MM.1S (cell line): ENCODE measurements around the gene VCX.
"Not testable (repeated sequence)": the region's sequence is repeated elsewhere in the genome, so short reads cannot be mapped to it uniquely, and the experiment has no call there.

ENCODE experiments used
- DNase-seq: peaks from one replicate; pipeline ENCODE4 v3.0.0-alpha.2; 2015
- H2AFZ ChIP-seq: fragments of 300-600 bp; sonication (generic); 2 replicates; pipeline ENCODE4 v1.6.0; 2016; ENCODE audit warnings: antibody characterized with exemption, low read length
- H3F3A ChIP-seq: fragments of 300-600 bp; sonication (generic); 2 replicates; pipeline ENCODE4 v1.6.1; 2016; ENCODE audit warnings: mild to moderate bottlenecking, antibody characterized with exemption, low read length, moderate library complexity, mixed read lengths; ENCODE audit not compliant: insufficient read depth
- H3K27ac ChIP-seq: fragments of 300-600 bp; sonication (generic); 2 replicates; pipeline ENCODE4 v1.5.1; 2016; ENCODE audit warnings: mild to moderate bottlenecking, low read length
- H3K27me3 ChIP-seq: fragments of 300-600 bp; sonication (generic); replicated peaks from 2 replicates; pipeline ENCODE4 v1.6.0; 2016; ENCODE audit warnings: low read length; ENCODE audit not compliant: insufficient read depth
- H3K36me3 ChIP-seq: fragments of 300-600 bp; sonication (generic); replicated peaks from 2 replicates; pipeline ENCODE4 v1.6.1; 2016; ENCODE audit warnings: mild to moderate bottlenecking, low read length, mixed read lengths; ENCODE audit not compliant: insufficient read depth
- H3K4me1 ChIP-seq: fragments of 300-600 bp; sonication (generic); 2 replicates; pipeline ENCODE4 v1.6.1; 2016; ENCODE audit warnings: low read length, mixed read lengths
- H3K4me2 ChIP-seq: fragments of 300-600 bp; sonication (generic); 2 replicates; pipeline ENCODE4 v1.6.0; 2016; ENCODE audit warnings: low read depth, low read length
- H3K4me3 ChIP-seq: fragments of 300-600 bp; sonication (generic); 2 replicates; pipeline ENCODE4 v1.5.1; 2016; ENCODE audit warnings: low read length, mixed read lengths
- H3K79me2 ChIP-seq: fragments of 300-600 bp; sonication (generic); 2 replicates; pipeline ENCODE4 v1.6.1; 2016; ENCODE audit warnings: mixed run types, low read length, mixed read lengths
- H3K9ac ChIP-seq: fragments of 300-600 bp; sonication (generic); 2 replicates; pipeline ENCODE4 v1.6.1; 2016; ENCODE audit warnings: low read length, mixed read lengths
- H3K9me2 ChIP-seq: fragments of 300-600 bp; sonication (generic); replicated peaks from 2 replicates; pipeline ENCODE4 v1.6.1; 2016; ENCODE audit warnings: mild to moderate bottlenecking, low read length, mixed read lengths; ENCODE audit not compliant: insufficient read depth
- H3K9me3 ChIP-seq: fragments of 300-600 bp; sonication (generic); replicated peaks from 2 replicates; pipeline ENCODE4 v1.6.1; 2016; ENCODE audit warnings: mild to moderate bottlenecking, low read length, mixed read lengths; ENCODE audit not compliant: insufficient read depth
- H4K20me1 ChIP-seq: fragments of 300-600 bp; sonication (generic); 2 replicates; pipeline ENCODE4 v1.6.1; 2016; ENCODE audit warnings: mild to moderate bottlenecking, low read length, moderate library complexity, mixed read lengths; ENCODE audit not compliant: insufficient read depth
- CTCF ChIP-seq: fragments of 300-600 bp; sonication (generic); IDR thresholded peaks from 2 replicates; pipeline ENCODE4 v1.5.1; 2016; ENCODE audit warnings: antibody characterized with exemption, low read length, mixed read lengths
- EZH2 ChIP-seq: fragments of 300-600 bp; sonication (generic); optimal IDR thresholded peaks from 2 replicates; pipeline ENCODE3; 2017; ENCODE audit warnings: low read depth, mild to moderate bottlenecking, antibody characterized with exemption, low read length, mixed read lengths
- EZH2phosphoT487 ChIP-seq: fragments of 300-600 bp; sonication (generic); IDR thresholded peaks from 2 replicates; pipeline ENCODE4 v1.6.1; 2018; ENCODE audit warnings: antibody characterized with exemption, low read length

The VCX gene

GRCh38 chrX:7842871-7843270, at the start of gene VCX:
Gene VCX, plus strand, starts transcription at chrX:7843171. Its CDS starts 33 bp downstream, at chrX:7843204.
- not testable (repeated sequence) for DNase-seq, H3K36me3 ChIP-seq

GRCh38 chrX:7798327-7798726, 44.6 kb upstream of the VCX start:
- DNase-seq: no peak
- Histone ChIP-seq H3K9ac (no peak overlapping the region), H3K79me2 (no peaks in the 10 kb centered on the region), H3K4me1 (no peaks in the 10 kb centered on the region), H3K9me3 (no peaks in the 10 kb centered on the region), H3K4me3 (no peak overlapping the region), H2AFZ (no peak overlapping the region), H3K27me3 (no peaks in the 10 kb centered on the region), H3F3A (no peaks in the 10 kb centered on the region), H4K20me1 (no peaks in the 10 kb centered on the region), H3K27ac (no peak overlapping the region), H3K4me2 (no peak overlapping the region), H3K9me2 (no peaks in the 10 kb centered on the region), H3K36me3 (no peaks in the 10 kb centered on the region)
- TF ChIP-seq EZH2phosphoT487: no peak
- no peak for TF ChIP-seq CTCF
- TF ChIP-seq EZH2: no peak

More at GRCh38 chrX:7842871-7843270, at the start of gene VCX:
- not testable (repeated sequence) for H3K4me3 ChIP-seq, H3K4me1 ChIP-seq, H3K4me2 ChIP-seq, H3K9me3 ChIP-seq, H4K20me1 ChIP-seq, H2AFZ ChIP-seq, H3K79me2 ChIP-seq, H3K9ac ChIP-seq, H3K9me2 ChIP-seq, H3K27me3 ChIP-seq, H3K27ac ChIP-seq, H3F3A ChIP-seq

- no peaks in the 10 kb centered on the region for H4K20me1 ChIP-seq
- H3K27ac ChIP-seq: no peak overlapping the region
- TF ChIP-seq EZH2phosphoT487 (no peak), EZH2 (no peak), CTCF (no peak)
- H3K4me2 ChIP-seq: no peak overlapping the region
- H3K9ac ChIP-seq: no peak overlapping the region
- H3K9me3 ChIP-seq: no peaks in the 10 kb centered on the region
- no peaks in the 10 kb centered on the region for H3K9me2 ChIP-seq
- H3K36me3 ChIP-seq: no peaks in the 10 kb centered on the region
- no peak overlapping the region for H3K4me3 ChIP-seq
- no peaks in the 10 kb centered on the region for H3K79me2 ChIP-seq
- H3K27me3 ChIP-seq: no peaks in the 10 kb centered on the region
- H3K4me1 ChIP-seq: no peaks in the 10 kb centered on the region
- H3F3A ChIP-seq: no peaks in the 10 kb centered on the region
- no peak for DNase-seq
- no peak overlapping the region for H2AFZ ChIP-seq
Observed at GRCh38 chrX:7801711-7802110, 41.3 kb upstream of the VCX start.

GRCh38 chrX:7815166-7815805, 27.7 kb upstream of the VCX start:
- no peaks in the 10 kb centered on the region for H3K9me3 ChIP-seq
- H3K9ac ChIP-seq: no peak overlapping the region
- no peaks in the 10 kb centered on the region for H3K4me1 ChIP-seq
- no peaks in the 10 kb centered on the region for H3K9me2 ChIP-seq
- H2AFZ ChIP-seq: no peak overlapping the region
- no peak overlapping the region for H3K4me2 ChIP-seq
- no peaks in the 10 kb centered on the region for H3K27me3 ChIP-seq
- H3F3A ChIP-seq: no peaks in the 10 kb centered on the region
- no peak for DNase-seq
- no peaks in the 10 kb centered on the region for H4K20me1 ChIP-seq
- TF ChIP-seq EZH2: no peak
- TF ChIP-seq EZH2phosphoT487: no peak
- TF ChIP-seq CTCF: no peak
- H3K27ac ChIP-seq: no peak overlapping the region
- H3K4me3 ChIP-seq: no peak overlapping the region
- no peaks in the 10 kb centered on the region for H3K79me2 ChIP-seq
- no peaks in the 10 kb centered on the region for H3K36me3 ChIP-seq
